Muscle layer of duodenum (tissue), 2 donors: Measurements from ENCODE around the gene ESM1.

Experiments
- H3K27ac ChIP-seq: one replicate; pipeline ENCODE4 v1.7.0; 2013; ENCODE audit warnings: mild to moderate bottlenecking, low read length
- H3K27me3 ChIP-seq: one replicate; pipeline ENCODE4 v1.7.0; 2013; ENCODE audit warnings: low read depth, mild to moderate bottlenecking, control low read depth, low read length
- H3K36me3 ChIP-seq, 2 donors: one replicate each; pipeline ENCODE4 v1.7.0; 2013; ENCODE audit warnings: low read length in 2 of 2, control low read depth in 1 of 2, mild to moderate bottlenecking in 1 of 2; ENCODE audit not compliant: insufficient read depth in 2 of 2, control insufficient read depth in 1 of 2
- H3K4me1 ChIP-seq, 2 donors: one replicate each; pipeline ENCODE4 v1.7.0; 2013; ENCODE audit warnings: low read length in 2 of 2, mild to moderate bottlenecking in 2 of 2, control low read depth in 1 of 2, moderate library complexity in 1 of 2; ENCODE audit not compliant: insufficient read depth in 2 of 2, control insufficient read depth in 1 of 2
- H3K4me3 ChIP-seq, 2 donors: one replicate each; pipeline ENCODE4 v1.7.0; 2013; ENCODE audit warnings: low read length in 2 of 2, low read depth in 1 of 2, mild to moderate bottlenecking in 1 of 2
- H3K9me3 ChIP-seq, 2 donors: one replicate each; pipeline ENCODE4 v1.7.0; 2013; ENCODE audit warnings: low read length in 2 of 2, control low read depth in 1 of 2, mild to moderate bottlenecking in 1 of 2; ENCODE audit not compliant: control insufficient read depth in 1 of 2
- donor health status: healthy.

Gene ESM1

GRCh38 chr5:54942064-54942778 is 43.2 kb downstream of the ESM1 start:
- H3K27ac ChIP-seq: no peak overlapping the region

GRCh38 chr5:54936201-54936600 is 49.2 kb downstream of the ESM1 start:
- Histone ChIP-seq H3K4me1 (no peaks in the 10 kb centered on the region), H3K4me3 (no peak overlapping the region), H3K27ac (no peak overlapping the region), H3K27me3 (no peaks in the 10 kb centered on the region), H3K36me3 (no peaks in the 10 kb centered on the region), H3K9me3 (no peaks in the 10 kb centered on the region)

More at GRCh38 chr5:54942064-54942778, 43.2 kb downstream of the ESM1 start:
- no peak overlapping the region for H3K4me3 ChIP-seq
- H3K4me1 ChIP-seq: no peaks in the 10 kb centered on the region
- no peaks in the 10 kb centered on the region for H3K27me3 ChIP-seq
- no peaks in the 10 kb centered on the region for H3K36me3 ChIP-seq
- H3K9me3 ChIP-seq: no peaks in the 10 kb centered on the region

GRCh38 chr5:54932789-54933188 is 52.6 kb downstream of the ESM1 start:
- Histone ChIP-seq H3K27me3 (no peaks in the 10 kb centered on the region), H3K27ac (no peak overlapping the region), H3K4me1 (no peaks in the 10 kb centered on the region), H3K4me3 (no peak overlapping the region), H3K36me3 (no peaks in the 10 kb centered on the region), H3K9me3 (no peaks in the 10 kb centered on the region)

- no peak overlapping the region for H3K27ac ChIP-seq
- H3K27me3 ChIP-seq: no peaks in the 10 kb centered on the region
- H3K36me3 ChIP-seq: no peaks in the 10 kb centered on the region
- no peaks in the 10 kb centered on the region for H3K4me1 ChIP-seq
- no peak overlapping the region for H3K4me3 ChIP-seq
- H3K9me3 ChIP-seq: peaks cover 0 to 5% of the 10 kb centered on the region in 2 donors
Observed at GRCh38 chr5:54930736-54931135, 54.7 kb downstream of the ESM1 start.
